GM18498 (cell line): ENCODE results near the gene CD19.
"Not testable (repeated sequence)": the region's sequence is repeated elsewhere in the genome, so short reads cannot be mapped to it uniquely, and the experiment has no call there.

Source experiments
- ATAC-seq: cut with Tn5 transposase; IDR thresholded peaks from one replicate; pipeline ENCODE4 v1.9.1; 2021; ENCODE audit warnings: mild to moderate bottlenecking, moderate library complexity; ENCODE audit not compliant: unreplicated experiment

Gene CD19

DNA sequence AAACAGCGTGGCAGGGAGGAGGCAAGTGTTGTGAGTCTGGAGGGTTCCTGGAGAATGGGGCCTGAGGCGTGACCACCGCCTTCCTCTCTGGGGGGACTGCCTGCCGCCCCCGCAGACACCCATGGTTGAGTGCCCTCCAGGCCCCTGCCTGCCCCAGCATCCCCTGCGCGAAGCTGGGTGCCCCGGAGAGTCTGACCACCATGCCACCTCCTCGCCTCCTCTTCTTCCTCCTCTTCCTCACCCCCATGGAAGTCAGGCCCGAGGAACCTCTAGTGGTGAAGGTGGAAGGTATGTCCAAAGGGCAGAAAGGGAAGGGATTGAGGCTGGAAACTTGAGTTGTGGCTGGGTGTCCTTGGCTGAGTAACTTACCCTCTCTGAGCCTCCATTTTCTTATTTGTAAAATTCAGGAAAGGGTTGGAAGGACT is at the start of gene CD19:
TSS of gene CD19 (plus strand) at position 171 of the 425 bp plus-strand sequence. CDS start at position 201, 30 bp downstream.
- ATAC-seq: no peak

DNA sequence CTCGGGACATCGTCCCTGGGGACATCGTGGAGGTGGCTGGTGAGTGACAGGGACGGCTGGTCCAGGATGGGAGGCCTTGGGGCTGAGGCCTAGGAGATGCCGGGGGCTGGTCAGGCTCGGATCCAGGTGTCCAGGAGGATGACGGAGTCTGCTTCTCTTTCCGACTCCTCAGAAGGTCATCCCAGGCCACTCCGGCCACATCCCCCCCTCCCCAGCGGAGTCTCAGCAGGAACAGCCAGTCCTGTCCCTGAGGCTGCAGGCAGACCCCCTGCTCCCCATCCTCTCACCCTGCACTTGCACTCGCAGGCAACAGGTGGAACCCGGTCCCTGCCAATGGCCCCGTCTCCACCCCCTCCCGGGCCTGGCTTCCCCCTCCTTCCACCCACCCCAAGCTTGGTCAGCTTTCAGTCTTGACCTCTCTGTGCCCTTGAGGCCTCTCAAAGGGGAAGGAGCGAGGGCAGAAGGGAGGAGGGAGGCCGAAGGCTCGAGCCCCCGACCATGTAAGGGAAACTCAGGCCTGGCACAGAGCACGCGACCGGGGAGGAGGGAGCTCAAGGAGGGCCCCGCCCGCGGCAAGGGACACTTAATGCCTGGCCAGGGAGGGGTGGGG is 49.1 kb upstream of the CD19 start:
- ATAC-seq: no peak

DNA sequence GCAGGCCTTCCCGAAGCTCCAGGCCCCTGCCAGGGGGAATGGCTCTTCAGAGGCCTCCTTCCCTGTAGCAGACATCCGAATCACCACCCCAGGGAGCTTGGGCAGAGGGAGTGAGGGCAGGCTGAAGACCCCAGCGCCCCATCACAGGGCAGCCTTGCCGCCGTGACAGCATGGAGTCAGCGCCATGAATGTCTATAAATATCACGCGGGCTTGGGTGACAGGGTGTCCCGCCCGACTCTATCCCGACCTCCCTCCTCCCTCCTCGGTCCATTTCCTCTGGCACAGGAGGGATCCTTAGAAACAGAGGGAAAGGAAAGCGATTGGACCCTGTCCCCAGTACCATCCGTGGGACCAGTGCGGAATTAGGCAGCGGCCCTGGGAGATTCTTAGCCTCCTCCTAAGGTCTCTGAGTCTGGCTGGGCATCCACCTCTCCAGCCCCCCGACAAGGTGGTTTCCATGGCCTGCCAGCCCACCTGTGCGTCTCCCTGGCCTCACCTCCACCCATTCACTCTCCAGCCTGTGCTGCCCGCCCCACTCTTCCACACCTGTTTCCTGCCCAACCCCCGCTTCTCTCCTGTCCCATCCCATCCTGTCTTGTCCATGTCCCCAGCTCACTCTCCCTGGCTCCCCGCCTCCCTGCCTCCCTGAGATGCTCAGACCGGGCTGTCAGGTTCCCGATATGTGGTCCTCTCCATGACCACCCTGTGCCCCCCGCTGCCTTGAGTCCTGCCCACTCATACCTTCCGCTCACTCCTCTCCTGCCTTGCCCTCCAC is 48.4 kb upstream of the CD19 start:
- ATAC-seq: no peak

DNA sequence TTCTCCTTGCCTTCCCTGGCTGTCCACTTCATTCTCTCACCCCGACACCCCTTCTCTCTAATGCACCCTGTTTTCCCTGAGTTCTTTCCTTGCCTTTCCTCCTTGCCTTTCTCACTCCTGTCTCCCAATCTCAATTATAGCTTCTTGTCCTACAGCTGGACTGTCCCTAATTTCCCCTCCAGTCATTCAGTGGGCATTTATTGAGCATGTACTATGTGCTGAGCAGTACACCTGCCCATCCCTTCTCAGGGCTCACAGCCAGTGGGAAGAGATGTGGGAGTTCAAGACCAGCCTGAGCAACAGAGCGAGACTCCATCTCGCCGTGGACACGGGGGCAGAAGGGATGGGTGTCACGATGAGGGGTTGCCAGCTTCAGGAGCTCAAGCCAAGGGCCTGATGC is 47.7 kb upstream of the CD19 start:
- ATAC-seq: no peak

DNA sequence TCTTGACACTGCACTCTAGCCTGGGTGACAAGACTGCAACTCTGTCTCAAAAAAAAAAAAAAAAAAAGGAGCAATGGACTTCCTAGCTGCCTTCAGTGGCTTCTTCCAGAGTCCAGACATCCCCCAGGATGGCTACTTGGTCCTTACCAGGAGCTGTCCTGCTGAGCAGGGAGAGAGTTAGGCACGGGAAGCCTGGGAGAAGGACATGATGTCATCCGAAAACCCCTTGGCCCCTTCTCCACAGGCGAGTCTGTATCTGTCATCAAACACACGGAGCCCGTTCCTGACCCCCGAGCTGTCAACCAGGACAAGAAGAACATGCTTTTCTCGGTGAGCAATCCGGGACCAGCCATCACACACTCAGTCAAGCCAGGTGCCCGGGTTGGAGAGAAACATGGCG is 44.8 kb upstream of the CD19 start:
- no peak for ATAC-seq

DNA sequence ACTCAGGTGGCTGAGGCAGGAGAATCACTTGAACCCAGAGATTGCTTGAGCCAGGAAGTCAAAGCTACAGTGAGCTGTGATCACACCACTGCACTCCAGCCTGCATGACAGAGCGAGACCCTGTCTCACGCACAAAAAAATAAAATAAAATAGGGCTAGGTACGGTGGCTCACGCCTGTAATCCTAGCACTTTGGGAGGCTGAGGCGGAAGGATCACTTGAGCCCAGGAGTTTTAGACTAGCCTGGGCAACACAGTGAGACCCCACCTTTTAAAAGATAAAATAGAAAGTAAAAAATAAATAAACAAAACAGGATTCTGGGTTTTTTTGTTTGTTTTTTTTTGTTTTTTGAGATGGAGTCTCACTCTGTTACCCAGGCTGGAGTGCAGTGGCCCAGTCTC is 41.4 kb upstream of the CD19 start:
- not testable (repeated sequence) for ATAC-seq

DNA sequence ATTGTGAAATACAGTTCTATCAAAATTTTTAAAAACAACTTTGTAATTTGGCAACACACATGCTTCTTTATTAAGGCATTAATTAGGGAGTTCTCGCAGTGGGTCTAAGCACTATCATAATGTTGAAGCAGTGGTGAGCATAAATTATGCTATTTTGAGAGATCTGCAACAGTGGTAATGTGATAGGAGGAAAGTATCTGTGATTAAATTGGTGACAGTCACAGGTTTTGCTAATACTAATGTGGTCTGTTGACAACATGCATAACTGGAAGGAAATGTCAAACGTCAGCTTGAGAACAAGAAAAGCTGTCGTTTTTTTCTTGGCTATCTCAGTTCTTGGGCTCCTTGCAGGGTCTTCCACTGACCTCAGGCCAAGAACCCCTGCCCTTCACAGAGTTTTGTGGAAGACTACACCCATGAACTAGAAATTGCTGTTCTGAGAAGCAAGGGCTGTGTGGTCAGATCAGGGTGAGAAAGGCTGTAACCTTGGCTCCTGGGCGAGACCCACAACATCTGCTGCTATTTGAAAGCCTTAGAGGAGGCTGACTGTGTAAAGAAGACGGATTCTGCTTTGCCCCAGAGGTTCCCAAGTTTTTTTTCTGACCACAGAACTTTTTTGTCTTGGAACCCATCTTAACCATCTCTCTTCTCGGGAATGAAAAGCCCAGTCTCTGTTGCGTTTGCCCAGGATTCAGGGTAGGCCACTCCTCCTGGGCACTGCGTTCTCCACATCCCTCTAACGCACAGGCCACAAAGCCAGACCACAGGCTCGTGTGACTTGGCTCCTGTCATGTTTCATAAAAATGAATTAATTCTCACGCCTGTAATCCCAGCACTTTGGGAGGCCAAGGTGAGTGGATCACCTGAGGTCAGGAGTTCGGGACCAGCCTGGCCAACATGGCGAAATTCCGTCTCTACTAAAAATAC is 39.5 kb upstream of the CD19 start:
- ATAC-seq: no peak

DNA sequence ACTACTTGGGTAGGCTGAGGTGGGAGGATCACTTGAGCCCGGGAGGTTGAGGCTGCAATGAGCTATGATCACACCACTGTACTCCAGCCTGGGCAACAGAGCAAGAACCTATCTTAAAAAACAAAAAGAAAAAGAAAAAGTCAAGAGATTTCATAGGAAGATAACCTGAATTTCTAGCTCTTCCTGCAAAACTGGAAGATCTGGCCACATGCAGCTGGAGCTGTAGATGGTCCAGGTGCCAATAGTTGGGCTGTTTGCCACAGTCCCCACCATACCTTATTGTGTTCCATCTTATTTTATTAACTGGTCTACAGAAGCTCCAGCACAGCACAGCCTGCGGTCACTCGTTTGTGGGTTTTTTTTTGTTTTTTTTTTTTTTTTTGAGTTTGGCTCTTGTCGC is 38.5 kb upstream of the CD19 start:
- ATAC-seq: no peak

DNA sequence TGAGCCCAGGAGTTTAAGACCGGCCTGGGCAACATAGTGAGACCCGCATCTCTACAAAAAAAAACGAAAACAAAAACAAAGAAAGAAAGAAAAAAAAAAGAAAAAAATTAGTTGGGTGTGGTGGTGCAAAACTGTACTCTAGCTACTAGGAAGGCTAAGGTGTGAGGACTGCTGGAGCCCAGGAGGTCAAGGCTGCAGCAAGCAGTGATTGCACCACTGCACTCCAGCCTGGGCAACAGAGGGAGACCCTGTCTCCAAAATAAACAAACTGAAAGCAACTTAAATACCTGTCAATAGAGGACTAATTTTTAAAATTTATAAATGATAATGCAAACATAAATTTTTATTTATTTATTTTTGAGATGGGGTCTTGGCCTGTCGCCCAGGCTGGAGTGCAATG is 36.2 kb upstream of the CD19 start:
- ATAC-seq: no peak

DNA sequence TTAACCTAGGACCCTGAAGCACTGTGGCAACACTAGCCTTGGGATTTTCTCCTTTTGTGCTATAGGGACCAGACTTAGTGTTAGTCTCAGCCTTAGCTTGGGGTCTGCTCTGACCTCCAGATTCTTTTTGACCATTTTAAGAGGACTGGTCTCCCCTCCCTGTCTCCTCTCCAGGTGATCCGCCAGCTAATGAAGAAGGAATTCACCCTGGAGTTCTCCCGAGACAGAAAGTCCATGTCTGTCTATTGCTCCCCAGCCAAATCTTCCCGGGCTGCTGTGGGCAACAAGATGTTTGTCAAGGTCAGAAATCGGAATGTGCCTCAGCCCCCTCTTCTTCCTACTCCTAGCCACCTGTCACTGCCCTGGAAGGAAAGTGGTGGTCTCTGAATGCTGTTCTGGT is 33.9 kb upstream of the CD19 start:
- no peak for ATAC-seq

DNA sequence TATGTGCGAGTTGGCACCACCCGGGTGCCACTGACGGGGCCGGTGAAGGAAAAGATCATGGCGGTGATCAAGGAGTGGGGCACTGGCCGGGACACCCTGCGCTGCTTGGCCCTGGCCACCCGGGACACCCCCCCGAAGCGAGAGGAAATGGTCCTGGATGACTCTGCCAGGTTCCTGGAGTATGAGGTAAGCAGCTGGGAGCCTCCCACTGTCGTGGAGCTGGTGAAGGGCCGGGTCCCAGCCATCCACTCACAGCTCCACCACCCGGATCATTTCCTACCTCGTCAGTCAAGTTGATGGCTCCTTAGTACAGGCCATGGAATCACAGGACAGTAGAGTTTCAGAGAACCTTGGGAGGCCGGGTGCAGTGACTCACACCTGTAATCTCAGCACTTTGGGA is 33.5 kb upstream of the CD19 start:
- no peak for ATAC-seq

DNA sequence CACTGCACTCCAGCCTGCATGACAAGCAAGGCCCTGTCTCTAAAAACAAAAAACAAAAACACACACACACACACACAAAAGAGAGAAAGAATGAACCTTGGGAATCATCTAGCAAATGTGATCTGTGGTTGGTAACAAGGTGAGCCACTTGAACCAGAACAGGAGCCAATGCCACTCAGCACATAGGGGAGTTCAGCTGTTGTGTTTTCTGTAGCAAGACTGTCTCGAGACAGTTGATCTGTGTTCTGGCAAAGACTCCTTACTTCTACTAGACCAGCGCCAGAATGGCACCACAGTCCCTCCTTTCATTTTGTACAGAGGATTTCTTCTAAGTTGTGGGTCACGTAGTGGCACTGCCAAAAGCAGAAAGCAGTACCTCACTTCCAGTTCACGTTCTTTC is 32.8 kb upstream of the CD19 start:
- ATAC-seq: no peak

DNA sequence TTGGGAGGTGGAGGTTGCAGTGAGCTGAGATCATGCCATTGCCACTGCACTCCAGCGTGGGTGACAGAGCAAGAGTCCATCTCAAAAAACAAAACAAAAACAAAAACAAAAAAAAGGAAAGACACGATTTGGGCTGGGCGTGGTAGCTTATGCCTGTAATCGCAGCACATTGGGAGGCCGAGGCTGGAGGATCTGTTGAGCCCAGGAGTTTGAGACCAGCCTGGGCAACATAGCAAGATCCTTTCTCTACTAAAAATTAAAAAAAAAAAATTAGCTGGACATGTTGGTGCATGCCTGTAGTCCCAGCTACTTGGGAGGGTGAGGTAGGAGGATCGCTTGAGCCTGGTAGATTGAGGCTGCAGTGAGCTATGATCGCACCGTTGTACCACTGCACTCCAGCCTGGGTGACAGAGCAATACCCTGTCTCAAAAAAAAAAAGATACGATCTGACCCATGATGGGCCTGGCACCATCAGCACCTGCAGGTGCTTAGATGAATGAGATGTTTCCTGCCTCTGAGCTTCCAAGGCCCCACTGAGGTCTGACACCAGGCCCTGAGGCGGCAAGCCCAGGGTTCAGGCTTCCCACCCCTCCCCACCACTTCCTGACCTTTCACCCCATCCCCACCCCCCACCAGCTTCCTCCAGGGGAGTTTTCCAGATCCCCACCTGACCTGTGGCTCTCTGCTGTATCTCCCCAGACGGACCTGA is 31.7 kb upstream of the CD19 start:
- ATAC-seq: no peak

DNA sequence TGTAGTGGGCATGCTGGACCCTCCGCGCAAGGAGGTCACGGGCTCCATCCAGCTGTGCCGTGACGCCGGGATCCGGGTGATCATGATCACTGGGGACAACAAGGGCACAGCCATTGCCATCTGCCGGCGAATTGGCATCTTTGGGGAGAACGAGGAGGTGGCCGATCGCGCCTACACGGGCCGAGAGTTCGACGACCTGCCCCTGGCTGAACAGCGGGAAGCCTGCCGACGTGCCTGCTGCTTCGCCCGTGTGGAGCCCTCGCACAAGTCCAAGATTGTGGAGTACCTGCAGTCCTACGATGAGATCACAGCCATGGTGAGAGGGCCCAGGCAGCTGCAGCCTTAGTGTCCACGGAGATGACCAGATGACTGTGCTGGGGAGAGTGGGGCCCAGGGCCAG is 31.2 kb upstream of the CD19 start:
- no peak for ATAC-seq

DNA sequence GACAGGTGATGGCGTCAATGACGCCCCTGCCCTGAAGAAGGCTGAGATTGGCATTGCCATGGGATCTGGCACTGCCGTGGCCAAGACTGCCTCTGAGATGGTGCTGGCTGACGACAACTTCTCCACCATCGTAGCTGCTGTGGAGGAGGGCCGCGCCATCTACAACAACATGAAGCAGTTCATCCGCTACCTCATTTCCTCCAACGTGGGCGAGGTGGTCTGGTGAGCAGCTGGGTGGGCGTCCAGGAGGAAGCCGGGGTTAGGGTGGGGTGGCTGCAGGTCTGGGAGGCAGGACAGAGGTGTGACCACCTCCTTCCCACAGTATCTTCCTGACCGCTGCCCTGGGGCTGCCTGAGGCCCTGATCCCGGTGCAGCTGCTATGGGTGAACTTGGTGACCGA is 29.9 kb upstream of the CD19 start:
- ATAC-seq: no peak

DNA sequence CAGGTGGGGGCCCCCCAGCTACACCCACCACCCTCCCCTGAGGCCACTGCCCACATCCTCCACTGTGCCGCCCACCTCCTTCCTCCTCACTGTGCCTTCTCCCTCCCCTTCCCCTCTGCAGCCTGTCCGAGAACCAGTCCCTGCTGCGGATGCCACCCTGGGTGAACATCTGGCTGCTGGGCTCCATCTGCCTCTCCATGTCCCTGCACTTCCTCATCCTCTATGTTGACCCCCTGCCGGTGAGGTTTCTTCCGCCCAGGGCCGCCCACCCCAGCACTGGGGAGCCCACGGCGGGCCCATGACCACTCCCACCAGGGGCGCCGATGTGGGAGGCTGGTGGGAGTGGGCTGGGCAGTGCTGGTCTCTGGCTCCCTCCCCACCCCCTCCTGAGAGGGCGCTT is 28.9 kb upstream of the CD19 start:
- no peak for ATAC-seq

DNA sequence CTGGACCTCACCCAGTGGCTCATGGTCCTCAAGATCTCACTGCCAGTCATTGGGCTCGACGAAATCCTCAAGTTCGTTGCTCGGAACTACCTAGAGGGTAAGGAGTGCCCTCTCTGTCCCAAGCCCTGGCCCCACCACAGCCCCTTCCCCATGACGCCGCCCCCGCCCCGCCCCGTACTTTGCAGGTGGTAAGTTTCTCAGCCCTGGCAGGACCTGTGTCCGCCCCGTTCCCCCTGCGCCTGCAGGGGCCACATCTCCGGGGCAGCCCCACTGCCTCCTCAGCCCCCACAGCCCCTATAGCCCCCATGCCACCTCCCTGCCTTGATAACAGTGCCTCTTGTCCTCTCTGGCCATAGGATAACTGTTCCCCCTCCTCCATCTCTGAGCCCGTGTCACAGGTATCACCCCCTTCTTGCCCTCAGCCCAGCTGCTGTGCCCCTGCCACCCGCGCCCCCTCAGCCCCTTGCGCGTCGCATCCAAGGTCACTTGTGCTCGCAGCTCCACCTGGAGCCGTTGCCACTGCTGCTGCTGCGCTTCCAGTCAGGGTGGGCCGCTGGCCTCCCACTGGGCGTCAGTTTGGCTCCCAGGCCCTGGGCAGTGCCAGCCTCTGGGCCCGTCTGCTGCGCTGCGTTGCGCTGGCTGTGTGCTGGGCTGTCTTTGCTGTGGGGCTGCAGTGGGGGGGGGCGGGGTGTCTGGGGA is 28.3 kb upstream of the CD19 start:
- no peak for ATAC-seq

DNA sequence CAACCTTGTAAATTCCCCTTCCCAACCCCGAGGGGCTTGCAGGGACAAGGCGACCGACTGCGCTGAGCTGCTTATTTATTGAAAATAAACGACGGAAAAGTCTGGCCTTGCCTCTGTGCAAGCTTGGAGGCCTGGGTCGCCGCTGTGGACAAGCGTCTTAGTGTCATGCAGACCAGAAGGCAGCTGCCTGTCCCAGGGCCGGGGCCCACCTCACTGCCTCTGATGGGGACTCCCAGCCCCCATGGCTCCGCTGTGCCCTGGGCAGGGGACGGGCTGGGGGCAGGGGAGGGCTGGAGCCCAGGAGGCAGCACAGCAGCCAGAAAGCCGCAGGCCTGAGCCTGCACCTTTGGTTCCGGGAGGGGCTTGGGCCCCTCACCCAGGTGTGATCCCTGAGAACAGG is 27.4 kb upstream of the CD19 start:
- ATAC-seq: no peak

DNA sequence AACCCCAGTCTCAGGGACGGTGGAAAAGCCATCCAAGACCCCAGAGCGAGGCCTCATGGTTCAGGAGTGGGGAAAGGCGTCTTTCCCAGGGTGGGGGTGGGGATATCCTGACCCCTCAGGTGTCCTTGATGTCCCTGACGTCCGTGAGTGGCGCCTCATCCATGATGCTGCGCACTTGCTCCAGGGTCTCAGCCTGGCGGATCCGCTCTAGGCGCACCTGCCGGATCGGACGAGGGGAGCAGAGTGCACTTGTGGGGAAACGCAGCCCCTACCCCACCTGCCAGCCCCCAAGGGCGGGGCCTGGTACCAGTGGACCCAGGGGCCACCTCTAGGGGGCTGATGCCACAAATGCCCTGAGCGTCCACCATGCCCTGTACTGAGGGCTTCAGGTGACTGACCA is 26.9 kb upstream of the CD19 start:
- no peak for ATAC-seq

DNA sequence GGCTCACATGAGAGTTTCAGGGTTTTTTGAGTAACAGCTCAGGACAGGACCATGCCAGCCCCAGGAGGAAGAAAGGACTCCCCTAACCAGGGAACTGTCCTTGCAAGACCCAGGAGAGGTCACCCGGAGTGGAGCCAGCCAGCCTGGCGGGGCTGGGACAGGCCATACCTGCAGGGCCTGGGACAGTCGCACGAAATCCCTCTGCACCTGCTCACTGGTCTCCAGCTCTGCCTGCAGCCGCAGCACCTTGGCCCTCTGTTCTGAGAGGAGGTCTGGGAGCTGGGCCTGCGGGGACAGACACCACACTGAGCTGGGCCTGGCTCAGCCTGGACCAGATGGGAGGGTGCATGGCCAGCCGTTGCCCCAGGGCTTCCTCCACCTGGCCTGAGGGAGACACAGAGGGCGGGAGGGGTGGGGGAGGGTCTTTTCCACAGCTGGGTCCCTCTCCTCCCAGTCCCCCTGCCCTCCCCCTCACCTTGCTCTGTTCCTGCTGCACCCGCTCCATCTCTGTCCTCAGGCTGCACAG is 26.5 kb upstream of the CD19 start:
- no peak for ATAC-seq
